Ascending aorta (tissue), 2 donors: Measurements from ENCODE around the gene ANKS4B. TPM values are rescaled to one million over a fixed set of nuclear protein-coding genes. Genes with fewer than 3 reads are reported as not detected.
"Not testable (repeated sequence)": the region's sequence is repeated elsewhere in the genome, so short reads cannot be mapped to it uniquely, and the experiment has no call there.

ENCODE experiments used
- DNase-seq, 2 donors: peaks; one replicate each; pipeline ENCODE4 v3.0.0-alpha.2; 2019; ENCODE audit warnings: low spot score in 2 of 2
- H3K27ac ChIP-seq, 2 donors: fragments of 200-600 bp; sonication (generic); one replicate each; pipeline ENCODE4 v1.5.1; 2016 to 2017; ENCODE audit warnings: mild to moderate bottlenecking in 1 of 2
- H3K27me3 ChIP-seq: fragments of 200-600 bp; sonication (generic); one replicate; pipeline ENCODE4 v1.5.1; 2017
- H3K36me3 ChIP-seq, 2 donors: fragments of 200-600 bp; sonication (generic); one replicate each; pipeline ENCODE4 v1.5.1; 2016
- H3K4me1 ChIP-seq, 2 donors: fragments of 200-600 bp; sonication (generic); one replicate each; pipeline ENCODE4 v1.5.1; 2016 to 2017; ENCODE audit warnings: mild to moderate bottlenecking in 1 of 2
- H3K4me3 ChIP-seq, 2 donors: fragments of 200-600 bp; sonication (generic); one replicate each; pipeline ENCODE4 v1.5.1; 2016 to 2017; ENCODE audit warnings: mild to moderate bottlenecking in 1 of 2
- H3K9me3 ChIP-seq, 2 donors: fragments of 200-600 bp; sonication (generic); one replicate each; pipeline ENCODE4 v1.5.1; 2016
- intact Hi-C: fragments of 100-400 bp; cut with DNase I; formaldehyde crosslinking; loops from one replicate; pipeline ENCODE4 v1.15.1; 2023
- total RNA-seq: library from RNA; depleted of rRNA; stranded (reverse); fragments of >200 nt; gene quantifications from one replicate; pipeline ENCODE4 v1.1.0, GENCODE V29; 2016
- TF ChIP-seq, protein P1 (sequence below), 3 experiments: fragments of 200-600 bp in 2 of 3; fragments of 450-650 bp in 1 of 3; sonication (generic) in 2 of 3; IDR thresholded peaks; one replicate each; pipeline ENCODE4 v1.5.1; 2016 to 2019; ENCODE audit warnings: antibody characterized with exemption in 3 of 3, mild to moderate bottlenecking in 1 of 3, moderate library complexity in 1 of 3

The ANKS4B gene
- total RNA-seq, 1 donor from 2014 or later: not detected

GRCh38 chr16:21189311-21189710 is 44.2 kb upstream of the ANKS4B start:
- peaks cover 0 to 3% of the 10 kb centered on the region in 2 donors for H3K4me1 ChIP-seq
- DNase-seq: no peak
- H3K27me3 ChIP-seq: no peaks in the 10 kb centered on the region
- intact Hi-C loops: no loop called here
- no peak overlapping the region for H3K4me3 ChIP-seq
- H3K9me3 ChIP-seq: no peaks in the 10 kb centered on the region
- H3K27ac ChIP-seq: no peak overlapping the region
- H3K36me3 ChIP-seq: no peaks in the 10 kb centered on the region
- TF ChIP-seq, protein P1, sequence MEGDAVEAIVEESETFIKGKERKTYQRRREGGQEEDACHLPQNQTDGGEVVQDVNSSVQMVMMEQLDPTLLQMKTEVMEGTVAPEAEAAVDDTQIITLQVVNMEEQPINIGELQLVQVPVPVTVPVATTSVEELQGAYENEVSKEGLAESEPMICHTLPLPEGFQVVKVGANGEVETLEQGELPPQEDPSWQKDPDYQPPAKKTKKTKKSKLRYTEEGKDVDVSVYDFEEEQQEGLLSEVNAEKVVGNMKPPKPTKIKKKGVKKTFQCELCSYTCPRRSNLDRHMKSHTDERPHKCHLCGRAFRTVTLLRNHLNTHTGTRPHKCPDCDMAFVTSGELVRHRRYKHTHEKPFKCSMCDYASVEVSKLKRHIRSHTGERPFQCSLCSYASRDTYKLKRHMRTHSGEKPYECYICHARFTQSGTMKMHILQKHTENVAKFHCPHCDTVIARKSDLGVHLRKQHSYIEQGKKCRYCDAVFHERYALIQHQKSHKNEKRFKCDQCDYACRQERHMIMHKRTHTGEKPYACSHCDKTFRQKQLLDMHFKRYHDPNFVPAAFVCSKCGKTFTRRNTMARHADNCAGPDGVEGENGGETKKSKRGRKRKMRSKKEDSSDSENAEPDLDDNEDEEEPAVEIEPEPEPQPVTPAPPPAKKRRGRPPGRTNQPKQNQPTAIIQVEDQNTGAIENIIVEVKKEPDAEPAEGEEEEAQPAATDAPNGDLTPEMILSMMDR (IDR thresholded peaks at IDR 0.05): no peak

DNA sequence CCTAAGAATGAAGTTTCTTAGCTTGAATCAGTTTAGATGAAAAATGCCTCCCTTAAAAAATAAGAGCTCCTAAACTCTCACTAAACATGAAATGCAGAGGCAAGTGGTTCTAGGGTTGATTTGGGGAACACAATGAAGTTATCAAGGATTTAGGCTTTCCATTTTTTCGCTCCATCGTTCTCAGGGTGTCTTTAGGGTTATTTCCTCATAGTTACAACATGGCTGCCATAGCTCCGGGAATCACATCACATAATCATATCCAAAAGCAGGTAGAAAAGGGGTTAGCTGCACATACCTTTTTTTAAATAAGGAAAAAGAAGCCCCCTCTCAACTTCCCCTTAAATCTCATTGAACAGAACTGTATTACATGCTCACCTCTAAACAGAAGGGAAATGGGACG is 43.5 kb upstream of the ANKS4B start:
- intact Hi-C loops: no loop called here
- H3K9me3 ChIP-seq: no peaks in the 10 kb centered on the region
- no peaks in the 10 kb centered on the region for H3K27me3 ChIP-seq
- H3K4me3 ChIP-seq: no peak overlapping the region
- H3K4me1 ChIP-seq: peaks cover 0 to 3% of the 10 kb centered on the region in 2 donors
- no peak overlapping the region for H3K27ac ChIP-seq
- TF ChIP-seq, protein P1 (IDR thresholded peaks at IDR 0.05): no peak
- H3K36me3 ChIP-seq: no peaks in the 10 kb centered on the region
- no peak for DNase-seq

- no peaks in the 10 kb centered on the region for H3K27me3 ChIP-seq
- intact Hi-C loops: no loop called here
These were observed 42.9 kb upstream of the ANKS4B start for GRCh38 chr16:21190599-21190998.

GRCh38 chr16:21192991-21193390 is 40.5 kb upstream of the ANKS4B start:
- Histone ChIP-seq H3K36me3 (no peaks in the 10 kb centered on the region), H3K4me3 (no peak overlapping the region), H3K27me3 (no peaks in the 10 kb centered on the region), H3K9me3 (no peaks in the 10 kb centered on the region), H3K4me1 (peaks cover 0 to 3% of the 10 kb centered on the region in 2 donors), H3K27ac (no peak overlapping the region)
- DNase-seq: no peak
- TF ChIP-seq, protein P1 (IDR thresholded peaks at IDR 0.05): no peak
- intact Hi-C loops: no loop called here

More at GRCh38 chr16:21190599-21190998, 42.9 kb upstream of the ANKS4B start:
- no peaks in the 10 kb centered on the region for H3K9me3 ChIP-seq
- no peaks in the 10 kb centered on the region for H3K36me3 ChIP-seq
- no peak overlapping the region for H3K4me3 ChIP-seq
- no peak overlapping the region for H3K27ac ChIP-seq
- DNase-seq: no peak
- TF ChIP-seq, protein P1 (IDR thresholded peaks at IDR 0.05): no peak
- H3K4me1 ChIP-seq: peaks cover 0 to 3% of the 10 kb centered on the region in 2 donors

DNA sequence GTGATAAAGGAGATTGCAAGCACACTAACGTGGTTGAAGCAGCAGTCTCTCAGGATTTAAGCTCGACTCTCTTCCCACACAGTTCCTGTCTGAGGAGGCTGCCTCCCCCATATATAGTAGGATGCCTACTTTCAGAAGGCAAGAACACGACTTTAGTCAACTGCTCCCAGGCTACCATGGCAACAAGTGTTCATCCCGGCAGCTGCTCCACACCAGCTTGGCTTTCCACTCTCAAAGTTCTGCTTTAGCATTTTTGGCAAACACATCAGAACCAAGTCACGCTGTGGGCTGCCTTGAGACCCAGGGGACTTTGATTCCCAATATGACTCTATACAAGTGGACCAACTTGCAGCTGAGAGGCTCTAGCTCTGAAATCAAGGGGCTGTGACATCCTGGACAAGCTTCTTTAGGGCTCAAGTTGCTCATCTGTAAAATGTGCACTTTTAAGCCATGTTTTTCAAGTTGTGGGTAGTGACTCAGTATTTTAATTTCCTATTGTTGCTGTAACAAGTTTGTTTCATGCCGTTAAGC is 38.7 kb upstream of the ANKS4B start:
- no peak for DNase-seq
- Histone ChIP-seq H3K27me3 (no peaks in the 10 kb centered on the region), H3K27ac (no peak overlapping the region), H3K4me3 (no peak overlapping the region), H3K36me3 (no peaks in the 10 kb centered on the region), H3K4me1 (no peaks in the 10 kb centered on the region), H3K9me3 (no peaks in the 10 kb centered on the region)
- intact Hi-C loops: no loop called here
- TF ChIP-seq, protein P1 (IDR thresholded peaks at IDR 0.05): no peak

GRCh38 chr16:21195330-21195729 is 38.2 kb upstream of the ANKS4B start:
- DNase-seq, H3K36me3 ChIP-seq, H3K4me3 ChIP-seq, H3K4me1 ChIP-seq, H3K9me3 ChIP-seq, intact Hi-C loops, H3K27me3 ChIP-seq, H3K27ac ChIP-seq: not testable (repeated sequence)
